M059J (cell line): Measurements from ENCODE around the gene ATP5MC2. TPM values are rescaled to one million over a fixed set of nuclear protein-coding genes. Genes with fewer than 3 reads are reported as not detected.
"Not testable (repeated sequence)": the region's sequence is repeated elsewhere in the genome, so short reads cannot be mapped to it uniquely, and the experiment has no call there.

Source experiments
- DNase-seq: peaks from one replicate; pipeline ENCODE4 v3.0.0-alpha.2; 2012; ENCODE audit warnings: low read depth
- total RNA-seq: library from RNA; depleted of rRNA; stranded (reverse); fragments of >200 nt; shearing (Covaris generic); gene quantifications from 2 replicates; pipeline ENCODE4 v1.2.3, GENCODE V29; 2014; rRNA removed

Gene ATP5MC2
- total RNA-seq: 206 and 387 TPM in 2 replicates

DNA sequence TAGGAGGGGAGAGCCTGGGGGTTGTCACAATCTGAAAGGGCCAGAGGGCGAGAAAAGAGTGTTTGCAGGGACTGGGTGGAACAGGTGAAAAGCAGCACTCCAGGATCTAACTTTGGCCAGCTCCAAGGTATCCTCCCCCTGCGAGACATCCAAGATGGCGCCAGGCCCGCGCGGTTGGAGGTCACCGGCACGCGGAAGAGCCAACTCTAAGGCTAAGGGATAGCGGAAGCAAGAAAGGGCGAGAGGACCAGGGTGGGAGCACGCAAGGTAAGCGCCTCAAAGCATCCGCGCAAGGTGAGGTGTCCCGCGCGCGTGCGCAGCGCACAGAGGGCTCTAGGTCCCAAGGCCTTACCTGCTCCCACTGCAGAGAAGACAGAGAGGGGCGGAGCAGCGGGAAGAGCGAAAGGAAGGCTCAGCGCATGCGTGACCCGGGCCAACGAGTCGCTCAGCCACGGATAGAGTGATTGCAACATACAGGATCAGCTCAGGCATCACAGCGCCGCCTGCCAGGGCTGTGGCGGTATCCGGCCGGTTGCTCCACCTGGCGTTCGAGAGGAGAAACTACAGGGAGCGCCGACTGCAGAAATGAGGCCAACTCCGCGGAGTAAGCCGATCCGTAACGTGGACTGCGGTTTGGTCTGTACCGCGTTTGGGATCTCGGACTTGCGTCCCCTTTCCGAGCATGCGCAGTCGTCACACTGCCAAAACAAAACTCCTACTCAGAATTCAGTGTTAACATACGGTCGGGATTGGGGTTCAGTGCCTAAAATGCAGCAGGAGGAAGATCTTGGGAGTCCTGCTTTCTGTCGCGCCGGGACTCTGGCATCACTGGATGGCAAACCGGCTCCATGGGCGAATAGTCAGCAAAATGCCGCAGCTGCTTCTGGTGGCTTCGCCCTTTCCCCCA lies at the start of gene ATP5MC2:
ATP5MC2 (minus strand) TSS at position 383 of the 907 bp plus-strand sequence. CDS start 3,469 bp downstream, outside the sequence.
- peak; percentile 96 for DNase-seq

DNA sequence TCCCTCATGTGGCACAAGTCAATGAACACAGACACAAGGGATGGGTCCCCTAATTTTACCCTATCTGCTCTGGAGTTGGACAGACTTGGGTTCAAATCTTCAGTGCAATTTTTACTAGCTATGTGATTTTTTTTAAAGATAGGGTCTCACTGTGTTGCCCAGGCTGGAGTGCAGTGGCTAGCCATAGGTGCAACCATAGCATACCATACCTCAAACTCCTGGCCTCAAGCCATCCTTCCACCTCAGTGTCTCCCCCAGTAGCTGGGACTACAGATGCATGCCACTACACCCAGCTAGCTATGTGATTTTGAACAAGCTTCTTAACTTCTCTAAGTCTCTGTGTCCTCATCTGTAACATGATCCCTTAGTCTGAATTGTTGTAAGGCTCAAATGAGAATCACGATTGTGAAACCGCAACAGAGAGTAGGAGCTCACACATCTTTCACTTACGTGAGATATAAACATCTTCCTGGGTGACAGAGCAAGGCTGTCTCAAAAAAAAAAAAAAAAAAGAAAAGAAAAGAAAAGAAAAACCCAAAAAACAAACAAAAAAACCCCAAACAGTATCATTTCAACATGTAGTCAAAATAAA lies 46.7 kb upstream of the ATP5MC2 start:
- DNase-seq: no peak

DNA sequence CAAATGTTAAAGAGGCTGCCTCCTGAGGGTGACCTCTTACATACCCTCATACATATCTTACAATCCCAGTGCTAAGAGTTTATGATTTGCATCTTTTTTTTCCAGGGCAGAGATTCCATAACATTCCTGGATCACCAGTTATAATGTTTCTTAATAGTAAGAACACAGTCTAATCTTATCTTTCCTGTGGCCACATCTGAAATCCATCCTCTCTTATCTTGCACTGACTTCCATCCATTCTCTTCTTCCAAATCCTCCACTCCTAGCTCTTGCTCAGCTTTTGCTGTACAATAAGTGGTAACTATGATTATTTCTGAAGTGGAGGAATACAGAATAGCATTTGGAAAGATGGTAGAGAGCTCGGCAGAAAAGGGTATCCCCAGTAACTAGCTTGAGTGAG lies 45.1 kb upstream of the ATP5MC2 start:
- DNase-seq: no peak

DNA sequence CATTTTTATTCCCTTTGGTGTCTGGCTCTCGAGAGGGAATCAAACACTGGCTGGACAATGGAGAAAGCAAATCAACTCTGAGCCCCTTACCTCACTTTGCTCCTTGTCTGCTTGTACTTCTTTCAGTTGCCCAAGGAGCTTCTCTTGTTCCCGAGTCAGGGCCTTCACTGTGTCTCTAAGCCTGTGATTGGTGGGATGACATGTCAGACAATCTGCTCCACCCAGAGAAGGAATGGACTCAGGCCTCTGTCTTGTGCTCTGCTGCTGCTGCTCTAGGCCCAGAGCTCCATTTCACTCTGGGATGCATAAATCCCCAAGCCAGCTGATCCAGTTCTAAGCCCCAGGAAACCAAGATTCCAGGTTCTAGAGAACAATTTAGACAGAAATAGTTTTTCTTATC lies 43.8 kb upstream of the ATP5MC2 start:
- DNase-seq: peak; percentile 17

DNA sequence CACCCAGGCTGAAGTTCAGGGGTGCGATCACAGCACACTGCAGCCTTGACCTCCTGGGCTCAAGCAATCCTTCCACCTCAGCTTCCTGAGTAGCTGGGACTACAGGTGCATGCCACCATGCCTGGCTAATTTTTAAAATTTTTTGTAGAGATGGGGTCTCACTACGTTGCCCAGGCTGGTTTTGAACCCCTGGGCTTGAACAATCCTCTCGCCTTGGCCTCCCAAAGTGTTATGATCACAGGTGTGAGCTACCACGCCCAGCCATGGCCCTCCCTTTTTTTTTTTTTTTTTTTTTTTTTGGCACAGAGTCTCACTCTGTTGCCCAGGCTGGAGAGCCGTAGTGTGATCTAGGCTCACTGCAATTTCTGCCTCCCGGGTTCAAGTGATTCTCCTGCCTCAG lies 42.7 kb upstream of the ATP5MC2 start:
- DNase-seq: not testable (repeated sequence)

DNA sequence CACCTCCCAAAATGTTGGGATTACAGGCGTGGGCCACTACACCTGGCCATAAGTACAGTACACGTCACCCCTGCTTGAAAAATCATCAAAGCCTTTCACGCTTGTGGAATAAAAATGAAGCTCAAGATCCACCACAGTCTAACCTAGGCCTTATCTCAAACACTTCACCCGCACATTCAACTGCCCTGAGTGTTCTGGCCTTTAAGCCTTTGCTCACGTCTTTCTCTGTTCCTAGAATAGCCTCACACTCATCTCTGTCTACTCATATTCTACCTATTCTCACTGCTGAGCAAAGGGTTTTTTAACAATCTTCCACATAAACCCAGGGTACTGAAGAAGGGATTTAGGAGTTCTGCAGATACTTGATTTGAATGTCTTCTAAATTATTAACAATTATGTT lies 41.4 kb upstream of the ATP5MC2 start:
- DNase-seq: no peak

DNA sequence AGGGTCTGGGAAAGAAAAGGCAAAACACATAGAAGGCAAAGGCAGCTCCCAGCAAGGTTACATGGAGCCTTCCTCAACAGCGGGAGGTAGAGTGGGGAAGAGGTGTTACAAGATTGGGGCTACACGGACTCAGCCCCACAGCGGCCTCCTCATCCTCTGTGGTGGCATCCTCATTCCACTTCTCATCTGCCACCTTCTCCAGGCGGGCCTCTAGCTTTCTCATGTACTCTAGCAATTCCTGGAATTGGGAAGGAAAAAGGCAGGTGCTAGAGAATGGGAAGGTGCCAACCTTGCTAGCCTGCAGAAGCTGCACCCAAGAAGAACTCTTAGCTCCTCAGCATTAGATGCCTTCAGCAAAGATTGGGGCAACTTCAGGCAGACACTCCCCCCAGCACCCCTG lies 38.1 kb upstream of the ATP5MC2 start:
- DNase-seq: no peak

DNA sequence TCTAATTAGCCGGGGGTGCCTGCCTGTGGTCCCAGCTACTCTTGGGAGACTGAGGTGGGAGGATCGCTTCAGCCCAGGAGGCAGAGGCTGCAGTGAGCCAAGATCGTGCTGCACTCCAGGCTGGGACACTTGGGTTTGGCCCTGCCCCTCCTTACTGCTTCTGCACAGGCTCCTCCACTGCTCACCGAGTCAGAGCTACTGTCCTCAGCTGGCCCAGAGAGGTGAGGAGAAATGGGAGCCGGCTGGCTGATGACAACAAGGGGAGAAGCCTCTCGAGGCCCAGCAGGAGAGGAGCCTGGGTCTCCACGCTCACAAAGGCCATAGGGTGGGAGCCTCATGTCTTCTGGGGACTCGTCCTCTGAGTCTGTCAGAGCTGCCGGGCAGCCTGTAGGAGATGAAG lies 37.6 kb upstream of the ATP5MC2 start:
- DNase-seq: no peak

DNA sequence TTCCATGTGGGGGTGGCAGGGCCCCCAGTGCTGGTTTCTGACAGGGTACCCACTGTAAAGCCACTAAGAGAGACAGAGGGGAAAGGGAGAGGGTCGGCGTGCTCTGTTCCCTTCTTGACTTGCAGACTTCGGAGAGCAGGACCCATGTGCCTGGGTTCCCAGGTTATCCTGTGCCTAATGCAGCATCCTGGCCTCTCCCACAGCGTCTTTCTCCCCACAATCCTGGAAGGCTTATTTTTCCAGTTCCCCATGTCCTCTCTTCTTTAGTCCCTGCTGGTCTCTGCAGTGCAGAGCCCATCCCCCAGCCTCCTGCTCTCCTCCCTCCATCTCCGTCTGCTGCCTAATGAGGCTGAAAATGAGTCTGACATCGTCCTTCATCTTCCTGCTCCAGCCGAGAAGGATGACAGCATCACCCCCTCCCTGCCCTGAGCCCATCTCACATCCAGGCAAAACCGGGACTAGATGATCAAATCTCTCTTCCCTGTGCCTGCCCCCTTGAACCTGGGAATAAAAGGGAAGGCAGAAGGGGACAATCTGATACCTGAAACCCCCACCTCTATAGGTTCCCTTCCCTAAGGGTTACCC lies 36.3 kb upstream of the ATP5MC2 start:
- no peak for DNase-seq

DNA sequence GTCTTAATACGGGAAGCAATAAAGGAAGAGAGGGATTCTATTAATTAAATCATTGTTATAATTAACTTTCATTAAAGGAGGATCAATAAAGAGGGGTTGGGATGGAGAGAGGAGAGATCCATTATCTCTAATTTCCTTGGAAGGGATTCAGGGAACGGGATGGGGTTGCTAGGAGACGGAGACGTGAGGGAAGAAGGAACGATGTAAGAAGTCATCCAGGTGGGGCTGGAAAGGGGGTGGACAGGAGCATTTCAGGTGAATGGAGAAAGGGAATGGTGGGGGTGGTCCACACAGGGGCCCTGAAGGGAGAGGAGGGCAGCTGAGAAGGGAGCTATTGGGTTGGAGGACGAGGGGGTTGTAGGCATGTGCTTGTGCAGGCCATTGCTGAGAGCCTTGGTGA lies 34.2 kb upstream of the ATP5MC2 start:
- no peak for DNase-seq

DNA sequence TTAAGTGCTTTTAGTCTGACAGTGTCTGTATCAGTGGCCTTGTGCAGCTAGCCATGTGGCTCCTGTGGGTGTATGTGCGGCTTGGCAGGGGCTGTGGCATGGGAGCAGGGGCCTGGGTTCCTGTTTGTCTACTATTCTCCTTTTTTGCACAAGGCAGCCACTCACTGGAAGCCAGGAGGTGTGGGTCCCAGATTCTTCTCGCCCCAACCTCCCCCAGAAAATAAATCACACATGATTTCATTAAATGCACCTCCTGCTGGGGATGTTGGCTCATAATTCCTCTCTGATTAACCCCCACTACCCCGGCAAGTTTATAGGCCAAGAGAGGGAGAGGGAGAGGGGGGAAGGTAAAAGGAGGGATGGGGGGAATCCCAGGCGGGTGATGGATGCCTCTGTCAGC lies 33.8 kb upstream of the ATP5MC2 start:
- DNase-seq: no peak

DNA sequence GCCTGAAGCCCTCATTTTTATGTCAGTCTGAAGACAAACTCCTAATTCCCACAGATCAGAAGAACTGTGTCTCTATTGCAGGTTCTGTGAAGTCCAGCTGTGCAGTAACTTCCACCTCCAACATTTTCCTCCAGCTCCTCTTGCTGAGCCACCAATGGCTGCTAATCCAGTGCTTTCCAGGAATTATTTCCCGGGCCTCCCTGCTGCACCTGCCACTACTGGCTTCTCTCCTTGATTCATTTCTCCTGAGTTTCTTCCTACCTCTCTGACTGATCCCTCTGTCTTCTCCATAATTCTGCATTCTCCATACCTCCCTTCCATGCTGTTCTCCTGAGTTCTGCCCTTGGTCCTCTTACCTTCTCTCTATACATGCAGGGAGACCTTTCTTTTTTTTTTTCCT lies 30.2 kb upstream of the ATP5MC2 start:
- DNase-seq: no peak

DNA sequence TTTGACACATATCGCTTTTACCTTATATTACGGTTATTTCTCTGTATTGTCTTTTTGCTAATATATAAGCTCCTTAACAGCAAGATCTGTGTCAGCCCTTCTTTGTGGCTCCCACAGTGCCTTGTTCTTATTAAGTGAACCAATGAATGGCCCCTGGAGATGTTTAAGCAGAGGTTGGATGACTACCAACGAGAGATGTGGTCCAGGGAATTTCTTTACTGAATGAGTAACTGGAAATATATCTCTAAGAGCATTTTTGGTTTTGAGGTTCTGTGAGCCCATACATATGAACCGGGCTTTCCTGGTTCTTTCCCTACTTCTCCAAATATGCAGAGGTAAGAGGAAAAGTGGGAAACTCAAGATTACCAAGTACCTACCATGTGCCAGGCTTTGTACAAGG lies 27.9 kb upstream of the ATP5MC2 start:
- DNase-seq: peak; percentile 28

DNA sequence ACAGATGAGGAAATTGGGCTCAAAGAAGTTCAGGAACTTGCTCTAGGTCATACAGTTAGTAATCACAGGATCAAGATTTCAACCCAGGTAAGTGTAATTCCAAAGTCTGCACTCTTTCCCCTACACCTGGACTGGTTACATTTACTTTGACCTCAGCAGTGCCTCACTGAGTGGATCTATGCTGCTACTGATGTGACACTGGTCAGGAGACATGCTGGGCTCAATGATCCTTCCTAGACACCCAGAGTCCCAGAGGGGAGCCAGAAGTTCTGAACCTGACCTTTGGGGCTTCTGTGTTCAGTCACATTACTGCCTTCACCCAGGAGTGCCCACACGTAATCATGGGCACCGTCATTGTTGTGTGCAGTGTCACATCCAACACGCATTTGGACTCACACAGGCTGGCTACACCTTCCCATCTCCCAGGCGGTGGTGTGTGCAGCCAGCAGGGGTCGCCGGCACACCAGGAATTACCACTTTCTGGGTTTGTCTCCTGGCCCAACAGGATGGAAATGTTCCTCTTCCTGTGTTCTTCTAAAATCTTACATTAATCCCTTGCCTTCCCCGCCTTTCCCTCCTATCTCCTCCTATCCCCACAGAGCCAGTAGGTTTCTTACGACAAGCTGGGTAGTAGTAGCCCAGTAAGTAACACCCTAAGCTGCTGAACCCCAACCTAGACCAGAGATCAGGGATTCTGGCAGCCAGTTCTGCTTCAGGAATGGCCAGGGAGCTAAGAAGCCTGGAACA lies 25.8 kb upstream of the ATP5MC2 start:
- DNase-seq: peak; percentile 66

DNA sequence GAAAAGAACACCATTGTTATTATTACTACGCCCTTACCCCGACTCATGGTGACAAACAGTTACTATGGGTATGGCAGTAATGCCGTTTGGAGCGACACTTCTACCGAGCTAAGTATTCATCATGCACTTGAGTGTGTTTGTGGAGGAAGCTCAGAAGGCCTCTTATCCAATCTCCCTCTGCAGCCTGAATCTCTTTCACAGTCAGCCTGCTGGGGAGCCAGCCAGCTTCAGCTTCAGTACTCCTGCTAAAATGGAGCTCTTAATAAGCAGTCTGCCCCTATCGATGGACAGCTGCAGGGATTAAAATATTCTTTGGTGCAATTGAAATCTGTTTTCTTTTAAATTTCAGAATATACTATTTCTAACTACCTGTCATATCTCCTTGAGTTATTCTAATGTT lies 24.7 kb upstream of the ATP5MC2 start:
- no peak for DNase-seq

DNA sequence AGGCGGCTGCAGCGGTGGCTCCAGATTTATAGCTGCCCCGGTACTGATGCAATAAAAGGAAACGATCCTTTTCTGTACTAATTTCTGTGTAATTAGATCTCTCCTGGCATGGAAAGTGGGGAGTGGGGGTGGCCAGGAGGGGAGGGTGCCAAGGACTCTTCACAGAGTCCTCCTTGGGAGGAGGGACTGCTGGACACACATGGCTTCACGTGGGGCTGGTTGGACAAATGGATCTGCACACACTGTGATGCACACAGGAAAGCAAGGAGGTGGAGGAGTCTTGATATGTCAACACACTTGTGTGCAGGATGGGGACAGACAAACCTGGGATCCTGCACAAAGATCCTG lies 23.8 kb upstream of the ATP5MC2 start:
- no peak for DNase-seq

DNA sequence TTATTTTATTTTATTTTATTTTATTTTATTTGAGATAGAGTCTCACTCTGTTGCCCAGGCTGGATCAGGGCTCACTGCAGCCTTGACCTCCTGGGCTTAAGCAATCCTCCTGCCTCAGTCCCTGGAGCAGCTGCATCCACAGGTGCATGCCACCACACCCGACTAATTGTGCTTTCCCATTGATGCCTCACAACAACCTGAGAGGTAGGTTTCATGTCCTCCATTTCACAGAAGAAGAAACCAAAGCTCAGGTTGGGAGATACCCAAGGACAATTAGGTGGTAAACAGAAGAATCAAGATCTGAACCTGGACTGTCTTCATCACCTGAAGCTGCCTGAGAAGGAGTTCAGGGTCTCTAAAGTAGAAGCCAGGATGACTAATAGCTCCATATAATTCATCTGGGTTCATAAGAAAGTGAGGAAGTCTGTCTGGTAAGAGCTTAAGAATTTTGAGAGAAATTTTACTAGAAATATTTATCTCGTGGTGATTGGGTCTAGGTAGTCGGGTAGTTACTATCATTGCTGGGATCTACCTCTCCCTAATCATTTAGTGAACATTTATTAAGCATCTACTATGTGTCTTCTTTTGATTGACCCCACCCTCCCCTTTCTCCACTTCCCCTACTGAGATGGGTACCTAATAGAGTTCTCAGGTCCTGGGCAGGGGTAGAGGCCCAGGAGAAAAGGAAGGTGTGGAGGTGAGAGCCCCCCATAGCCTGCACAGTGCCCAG lies 23.2 kb upstream of the ATP5MC2 start:
- no peak for DNase-seq

DNA sequence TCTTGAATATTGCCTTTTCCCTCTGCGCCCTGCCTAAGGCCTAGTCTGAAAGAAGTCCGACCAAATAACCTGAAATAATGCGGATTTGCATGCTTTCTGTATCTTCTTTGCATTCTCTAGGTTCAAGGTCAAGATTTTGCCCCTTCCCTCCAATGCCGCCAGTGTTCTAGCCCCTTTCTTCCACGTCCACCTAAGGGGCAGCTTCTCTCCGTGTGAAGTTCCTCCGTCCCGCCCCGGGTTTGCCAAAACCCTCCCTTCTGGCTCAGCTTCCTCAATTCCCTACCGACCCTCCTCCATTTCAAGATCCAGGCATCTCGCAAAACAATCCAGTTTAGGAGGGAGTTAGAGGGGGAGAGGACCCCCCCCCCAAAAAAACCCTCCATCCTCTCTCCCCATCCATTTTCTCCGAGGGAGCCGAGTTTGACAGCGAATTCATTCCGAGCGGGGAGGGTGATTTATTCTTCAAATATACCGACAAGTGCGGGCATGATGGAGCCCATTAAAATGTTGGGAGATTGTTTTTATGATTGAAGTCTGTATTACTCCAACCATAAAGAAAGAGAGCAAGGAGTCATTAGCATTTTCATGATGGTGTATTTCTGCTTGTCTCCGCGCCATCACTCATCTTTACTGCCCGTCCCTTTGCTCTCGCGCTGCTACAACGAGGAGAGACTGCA lies 20.9 kb upstream of the ATP5MC2 start:
- DNase-seq: no peak

DNA sequence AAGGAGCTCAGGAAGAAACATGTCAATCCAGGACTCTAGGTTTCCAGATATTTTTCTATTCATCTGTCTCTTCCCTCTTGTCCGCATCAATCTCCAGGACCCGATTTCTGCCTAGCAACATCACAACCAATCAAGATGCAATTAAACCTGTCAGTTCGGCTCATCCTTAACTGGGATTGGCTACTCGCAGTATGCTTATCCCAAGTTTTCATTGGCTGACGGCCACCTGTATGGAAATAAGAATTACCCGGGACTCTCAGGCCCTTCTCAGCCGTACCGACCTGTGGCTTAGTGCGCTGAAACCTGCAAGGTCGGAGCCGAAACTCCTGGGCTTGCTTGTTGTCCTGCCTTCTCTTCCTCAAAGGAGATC lies 20.4 kb upstream of the ATP5MC2 start:
- peak; percentile 90 for DNase-seq

DNA sequence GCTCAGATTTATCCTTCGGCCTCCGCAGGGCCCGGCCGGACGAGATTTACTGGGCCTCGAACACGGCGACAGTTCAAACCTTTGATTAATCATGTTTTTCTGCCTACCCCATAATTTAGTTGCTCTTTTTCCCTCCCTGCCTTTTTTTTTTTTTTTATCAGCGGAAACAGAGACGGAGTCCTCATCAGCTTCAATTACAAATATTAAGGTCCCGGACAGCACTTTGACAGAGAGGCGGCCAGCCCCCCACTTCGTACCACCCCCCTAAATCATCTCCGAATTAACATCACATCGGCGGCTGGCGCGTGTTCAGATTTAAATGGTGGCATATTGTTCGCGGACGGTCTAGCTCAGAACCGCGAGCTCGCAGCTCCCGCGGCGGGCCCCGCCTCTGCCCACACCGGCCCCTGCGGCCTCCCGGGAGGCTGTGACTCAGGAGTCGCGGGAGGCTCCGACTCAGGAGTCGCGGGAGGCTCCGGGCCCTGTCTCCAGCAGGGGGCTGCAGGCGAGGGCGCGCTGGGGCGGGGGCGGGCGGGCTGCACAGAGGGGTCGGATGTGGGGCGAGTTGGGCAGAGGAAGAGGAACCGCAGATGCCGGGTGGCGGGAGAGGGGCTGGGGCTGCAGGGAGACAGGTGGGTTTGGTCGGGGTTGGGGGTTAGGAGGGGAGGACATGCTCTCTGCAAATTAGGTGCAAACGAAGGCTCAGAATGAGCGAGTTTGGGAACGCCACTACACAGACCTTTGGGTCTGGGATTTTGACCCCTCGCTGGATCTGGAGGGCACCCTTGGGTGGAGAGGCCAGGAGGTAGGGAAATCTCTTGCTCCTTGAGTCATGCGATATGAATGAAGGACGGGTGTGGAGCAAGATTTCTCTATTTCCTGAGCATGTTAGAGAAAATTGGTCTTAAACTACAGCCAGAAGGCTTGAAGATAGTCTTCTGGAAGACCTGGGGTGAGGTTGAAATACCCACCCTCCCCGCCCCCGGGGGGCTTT lies 19.6 kb upstream of the ATP5MC2 start:
- peak; percentile 69 for DNase-seq
